Gastroesophageal sphincter (tissue), 4 donors: ENCODE measurements around the gene CEP131. TPM values are rescaled to one million over a fixed set of nuclear protein-coding genes. Genes with fewer than 3 reads are reported as not detected.
A peak's percentile ranks its signal among the peaks of the same experiment; 100 is the strongest.

Experiments used
- ATAC-seq: fragments of 150-250 bp; one replicate; pipeline ENCODE4 v1.9.1; 2016; ENCODE audit warnings: mild to moderate bottlenecking, moderate library complexity
- H3K27ac ChIP-seq, 4 donors: fragments of 200-600 bp; sonication (generic) in 3 of 4; 1 replicate in 3 of 4; 2 replicates in 1 of 4; pipeline ENCODE4 v1.5.1; 2016 to 2019
- H3K27me3 ChIP-seq: fragments of 200-600 bp; sonication (generic); one replicate; pipeline ENCODE4 v1.5.1; 2019
- H3K36me3 ChIP-seq, 2 donors: fragments of 200-600 bp; sonication (generic); one replicate each; pipeline ENCODE4 v1.5.1; 2019; ENCODE audit warnings: control low read depth in 1 of 2
- H3K4me1 ChIP-seq, 3 donors: fragments of 200-600 bp; sonication (generic); 1 replicate in 2 of 3; 2 replicates in 1 of 3; pipeline ENCODE4 v1.5.1; 2016 to 2019; ENCODE audit warnings: control low read depth in 2 of 3
- H3K4me3 ChIP-seq, 2 donors: fragments of 200-600 bp; sonication (generic); one replicate each; pipeline ENCODE4 v1.5.1; 2019; ENCODE audit warnings: mild to moderate bottlenecking in 1 of 2, moderate library complexity in 1 of 2
- H3K9me3 ChIP-seq, 3 donors: fragments of 200-600 bp; sonication (generic); one replicate each; pipeline ENCODE4 v1.5.1; 2017 to 2019; ENCODE audit warnings: control low read depth in 2 of 3
- CTCF ChIP-seq, 4 experiments: fragments of 200-600 bp in 2 of 4; fragments of 450-650 bp in 2 of 4; sonication (generic) in 1 of 4; IDR thresholded peaks; one replicate each; pipeline ENCODE4 v1.5.1; 2017 to 2019; ENCODE audit warnings: antibody characterized with exemption in 4 of 4, mild to moderate bottlenecking in 2 of 4, moderate library complexity in 2 of 4
- EP300 ChIP-seq: sonication (generic); formaldehyde crosslinking; IDR thresholded peaks from one replicate; pipeline ENCODE4 v1.6.1; 2017; ENCODE audit warnings: antibody characterized with exemption, mild to moderate bottlenecking
- POLR2A ChIP-seq, 2 donors: fragments of 450-650 bp; IDR thresholded peaks; one replicate each; pipeline ENCODE4 v1.6.1; 2017; ENCODE audit warnings: antibody characterized with exemption in 2 of 2, mild to moderate bottlenecking in 2 of 2, moderate library complexity in 1 of 2
- POLR2AphosphoS5 ChIP-seq: sonication (generic); formaldehyde crosslinking; IDR thresholded peaks from one replicate; pipeline ENCODE4 v1.6.1; 2017; ENCODE audit warnings: antibody characterized with exemption
- WGBS, 2 donors: methylation state at CpG; one replicate each; pipeline ENCODE4 v1.1.5; 2018; ENCODE audit warnings: low coverage in 1 of 2; 5-methylcytosine and 5-hydroxymethylcytosine counted together
- total RNA-seq, 4 donors: library from RNA; depleted of rRNA; stranded (reverse); fragments of >200 nt; gene quantifications; one replicate each; pipeline ENCODE4 v1.1.0, GENCODE V29; 2016

CEP131 gene
- total RNA-seq, 4 donors from 2014 or later = 4.4 to 12.0 (median 6.4) TPM

DNA sequence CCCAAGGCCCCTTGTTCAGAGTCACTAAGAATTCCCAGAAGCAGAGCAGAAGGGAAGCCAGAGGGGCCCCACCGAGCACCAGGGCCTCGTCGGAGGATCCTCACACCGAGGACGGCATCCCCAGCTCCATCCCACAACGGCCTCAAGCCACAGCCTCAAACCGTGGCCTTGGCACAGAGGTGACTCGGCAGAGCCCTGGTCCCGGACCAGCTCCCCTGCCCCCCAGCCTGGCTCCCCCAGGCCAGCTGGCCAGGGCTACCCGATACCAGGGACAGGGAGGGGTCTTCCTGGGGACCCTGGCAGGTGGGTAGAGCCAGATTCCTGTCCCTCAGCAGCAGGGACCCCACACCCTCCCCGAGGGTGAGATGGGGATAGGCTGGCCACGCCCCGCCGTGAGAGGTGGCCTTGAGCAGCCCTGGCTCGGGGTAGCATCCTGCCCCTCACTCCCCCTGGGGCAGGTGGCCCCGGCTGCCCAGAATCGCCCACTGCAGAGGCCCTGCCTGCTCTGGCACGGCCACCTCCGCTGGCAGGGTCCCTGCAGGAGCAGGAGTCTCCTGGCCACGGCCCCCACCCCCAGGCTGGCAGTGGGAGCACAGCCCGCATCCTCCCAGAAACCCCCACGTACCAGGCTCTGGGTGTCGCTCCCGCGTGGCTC, 63.0 kb downstream of the CEP131 start:
- Histone ChIP-seq H3K4me3 (peak overlapping the region in 1 of 2 donors; percentile 39), H3K9me3 (no peaks in the 10 kb centered on the region), H3K27ac (peak overlapping the region in 1 of 4 donors; percentile 62), H3K27me3 (peaks cover 4% of the 10 kb centered on the region), H3K4me1 (peaks cover 0 to 18% (median under 1%) of the 10 kb centered on the region in 3 donors), H3K36me3 (no peaks in the 10 kb centered on the region)
- WGBS, 2 donors = no CpG with 5 or more reads among the region's 25 CpGs
- ATAC-seq = no peak
- TF ChIP-seq EP300 = no peak
- TF ChIP-seq POLR2A (IDR thresholded peaks at IDR 0.05) = no peak
- no peak for TF ChIP-seq POLR2AphosphoS5
- TF ChIP-seq CTCF (IDR thresholded peaks at IDR 0.05) = no peak

DNA sequence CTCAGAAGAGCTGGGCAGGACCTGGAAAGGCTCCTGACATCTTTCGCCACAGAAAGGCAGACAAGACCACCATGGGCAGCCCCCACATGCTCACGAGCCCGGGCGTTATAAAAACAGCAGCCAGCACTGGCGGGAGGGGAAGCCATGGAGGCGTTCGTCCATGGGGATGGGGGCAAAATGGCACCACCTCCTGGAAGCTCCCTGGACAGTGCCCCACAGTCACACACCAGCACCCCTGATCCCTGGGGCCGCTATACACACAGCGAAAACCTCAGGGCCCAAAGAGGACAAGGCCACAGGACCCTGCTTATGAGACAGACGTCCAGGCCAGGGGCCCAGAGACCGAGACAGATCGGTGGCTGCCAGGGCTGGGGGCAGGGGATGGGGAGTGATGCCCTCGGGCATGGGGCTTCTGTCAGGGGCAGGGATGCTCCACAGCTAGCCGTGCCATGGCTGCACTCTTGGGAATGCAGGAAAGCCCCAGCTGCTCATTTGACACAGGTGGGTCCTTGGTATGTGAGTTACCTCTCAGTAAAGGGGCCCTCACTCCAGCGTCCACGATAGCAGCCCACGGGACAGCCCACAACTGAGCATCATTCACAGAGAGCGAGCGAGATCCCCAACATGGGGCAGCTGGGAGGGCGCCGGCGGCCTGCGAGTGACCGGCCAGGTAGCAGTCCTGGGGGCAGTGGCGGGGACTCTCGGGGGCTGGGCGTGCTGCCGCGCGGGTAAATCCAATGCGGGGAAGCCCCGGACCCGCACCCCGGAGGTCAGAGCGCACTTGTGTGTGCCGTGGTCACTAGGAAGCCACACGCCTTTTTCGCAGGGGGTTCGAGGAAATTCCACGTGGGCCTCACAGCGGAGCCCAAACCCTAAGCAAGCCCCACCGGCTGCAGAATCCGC, 63.8 kb downstream of the CEP131 start:
- TF ChIP-seq EP300 = no peak
- no peak for TF ChIP-seq POLR2AphosphoS5
- TF ChIP-seq POLR2A (IDR thresholded peaks at IDR 0.05) = no peak
- no peak for TF ChIP-seq CTCF (IDR thresholded peaks at IDR 0.05)
- Histone ChIP-seq H3K36me3 (no peaks in the 10 kb centered on the region), H3K9me3 (no peaks in the 10 kb centered on the region), H3K27me3 (peaks cover 3% of the 10 kb centered on the region), H3K4me1 (peaks cover 0 to 11% (median 0%) of the 10 kb centered on the region in 3 donors), H3K4me3 (no peak overlapping the region), H3K27ac (no peak overlapping the region)
- no peak for ATAC-seq
- WGBS, 2 donors = 82 to 83% methylated on average over 9 to 11 of the region's 43 CpGs

- WGBS, 2 donors = 96% methylated on average over 4 to 9 of the region's 39 CpGs
- no peak overlapping the region for H3K4me3 ChIP-seq
- H3K27me3 ChIP-seq = peaks cover 3% of the 10 kb centered on the region
- no peak for ATAC-seq
- H3K9me3 ChIP-seq = no peaks in the 10 kb centered on the region
- no peak for TF ChIP-seq CTCF (IDR thresholded peaks at IDR 0.05)
- no peak for TF ChIP-seq POLR2A (IDR thresholded peaks at IDR 0.05)
- TF ChIP-seq EP300 = no peak
- no peak for TF ChIP-seq POLR2AphosphoS5
- no peaks in the 10 kb centered on the region for H3K36me3 ChIP-seq
- no peak overlapping the region for H3K27ac ChIP-seq
- peaks cover 0 to 11% (median 0%) of the 10 kb centered on the region in 3 donors for H3K4me1 ChIP-seq
Measured at GRCh38 chr17:81157848-81158687, 64.7 kb downstream of the CEP131 start.

DNA sequence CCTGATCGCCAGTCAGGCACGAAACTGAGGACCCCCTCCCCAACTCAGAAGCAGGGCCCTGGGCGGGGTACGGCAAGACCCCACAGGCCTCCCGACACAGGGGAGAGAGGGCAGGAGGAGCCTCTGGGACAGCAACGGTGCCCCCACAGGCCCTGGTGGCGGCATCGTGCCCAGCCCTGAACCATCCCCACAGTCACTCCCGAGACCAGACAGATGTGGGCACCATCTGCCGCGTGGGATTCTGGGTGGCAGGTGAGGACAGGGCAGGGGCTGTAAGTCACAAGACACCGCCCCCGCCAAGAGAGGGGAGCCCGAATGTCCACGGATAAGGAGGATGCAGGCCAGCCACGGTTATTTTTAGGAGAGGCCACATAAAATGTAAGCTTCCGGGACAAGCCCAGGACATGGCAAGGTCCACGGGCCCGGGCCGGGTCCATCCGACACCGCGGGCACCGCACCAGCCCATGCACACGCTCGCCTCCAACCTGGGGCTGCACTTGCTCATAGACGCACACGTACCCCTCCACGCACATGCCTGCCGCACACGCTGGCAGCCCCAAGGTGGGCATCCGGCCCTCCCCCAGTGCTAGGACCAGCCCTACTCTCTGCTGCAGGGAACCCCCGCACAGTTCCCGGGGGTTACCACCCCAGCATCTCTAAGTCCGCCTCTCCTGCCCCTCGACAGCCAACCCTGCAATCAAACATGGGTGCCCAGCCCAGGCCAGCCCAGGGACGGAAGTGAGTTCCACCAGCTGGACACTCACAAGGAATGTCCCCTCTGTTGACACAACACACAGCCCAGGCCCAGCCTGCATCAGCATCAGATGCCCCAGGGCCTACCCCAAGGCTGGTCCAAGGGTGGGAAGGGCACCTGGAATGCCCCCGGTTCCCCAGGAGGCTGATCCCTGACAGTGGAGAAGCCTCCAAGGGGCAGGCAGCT, 65.6 kb downstream of the CEP131 start:
- peaks cover 0 to 11% (median 0%) of the 10 kb centered on the region in 3 donors for H3K4me1 ChIP-seq
- WGBS, 2 donors = 100% methylated on average over 1 of the region's 38 CpGs; no CpG with 5 or more reads in 1 of the 2 donors
- H3K27ac ChIP-seq = no peak overlapping the region
- no peak overlapping the region for H3K4me3 ChIP-seq
- ATAC-seq = no peak
- no peaks in the 10 kb centered on the region for H3K9me3 ChIP-seq
- no peak for TF ChIP-seq EP300
- no peak for TF ChIP-seq POLR2AphosphoS5
- TF ChIP-seq POLR2A (IDR thresholded peaks at IDR 0.05) = no peak
- TF ChIP-seq CTCF (IDR thresholded peaks at IDR 0.05) = no peak
- H3K27me3 ChIP-seq = peaks cover 3% of the 10 kb centered on the region
- no peaks in the 10 kb centered on the region for H3K36me3 ChIP-seq
